NCI-H2227 (cell line): ENCODE data around the gene ZNG1A.
"Not testable (repeated sequence)": the region's sequence is repeated elsewhere in the genome, so short reads cannot be mapped to it uniquely, and the experiment has no call there.

Source experiments
- DNase-seq: peaks from one replicate; lab custom pipeline; 2025; ENCODE audit not compliant: unreplicated experiment; lab: John Stamatoyannopoulos, UW

Gene ZNG1A

GRCh38 chr9:98775-99174 is 80.1 kb downstream of the ZNG1A start:
- not testable (repeated sequence) for DNase-seq

GRCh38 chr9:94992-95391 is 83.9 kb downstream of the ZNG1A start:
- DNase-seq = not testable (repeated sequence)

GRCh38 chr9:94323-94722 is 84.5 kb downstream of the ZNG1A start:
- not testable (repeated sequence) for DNase-seq

GRCh38 chr9:93909-94308 is 84.9 kb downstream of the ZNG1A start:
- not testable (repeated sequence) for DNase-seq

GRCh38 chr9:90851-91250 is 88.0 kb downstream of the ZNG1A start:
- not testable (repeated sequence) for DNase-seq

GRCh38 chr9:88396-89037 is 90.3 kb downstream of the ZNG1A start:
- not testable (repeated sequence) for DNase-seq

- not testable (repeated sequence) for DNase-seq
Observed at GRCh38 chr9:87860-88259, 91.0 kb downstream of the ZNG1A start.

GRCh38 chr9:87105-87504 is 91.8 kb downstream of the ZNG1A start:
- not testable (repeated sequence) for DNase-seq

GRCh38 chr9:86697-87096 is 92.2 kb downstream of the ZNG1A start:
- not testable (repeated sequence) for DNase-seq

- not testable (repeated sequence) for DNase-seq
Observed at GRCh38 chr9:82932-83689, 95.7 kb downstream of the ZNG1A start.

GRCh38 chr9:78333-78732 is 100.5 kb downstream of the ZNG1A start:
- not testable (repeated sequence) for DNase-seq

- not testable (repeated sequence) for DNase-seq
Observed at GRCh38 chr9:76389-76788, 102.5 kb downstream of the ZNG1A start.

- DNase-seq = not testable (repeated sequence)
Observed at GRCh38 chr9:73900-74525, 104.8 kb downstream of the ZNG1A start.

- DNase-seq = not testable (repeated sequence)
Observed at GRCh38 chr9:73076-73899, 105.6 kb downstream of the ZNG1A start.
